Memory B cell (primary cell): Measurements from ENCODE around the gene TADA2A.

Experiments
- ATAC-seq: fragments of 150-1000 bp; cut with Tn5 transposase; 2 replicates; pipeline ENCODE4 v1.10.0; 2021; ENCODE audit warnings: low read depth, mild to moderate bottlenecking, moderate library complexity
- DNase-seq, 2 donors: peaks; one replicate each; pipeline ENCODE4 v3.0.0; 2022; ENCODE audit warnings: low spot score in 2 of 2
- H3K27ac Mint-ChIP-seq: one replicate; pipeline ENCODE4 v1.8.0; 2022; ENCODE audit warnings: mild to moderate bottlenecking, moderate library complexity, mixed read lengths
- H3K27me3 Mint-ChIP-seq: one replicate; pipeline ENCODE4 v1.8.0; 2022; ENCODE audit warnings: mixed read lengths
- H3K36me3 Mint-ChIP-seq: one replicate; pipeline ENCODE4 v1.8.0; 2022; ENCODE audit warnings: mild to moderate bottlenecking, mixed read lengths
- H3K4me1 Mint-ChIP-seq: one replicate; pipeline ENCODE4 v1.8.0; 2022; ENCODE audit warnings: mixed read lengths
- H3K4me3 Mint-ChIP-seq: one replicate; pipeline ENCODE4 v1.8.0; 2022; ENCODE audit warnings: mild to moderate bottlenecking, moderate library complexity, mixed read lengths
- H3K9me3 Mint-ChIP-seq: one replicate; pipeline ENCODE4 v1.8.0; 2022; ENCODE audit warnings: mixed read lengths

Gene TADA2A

DNA sequence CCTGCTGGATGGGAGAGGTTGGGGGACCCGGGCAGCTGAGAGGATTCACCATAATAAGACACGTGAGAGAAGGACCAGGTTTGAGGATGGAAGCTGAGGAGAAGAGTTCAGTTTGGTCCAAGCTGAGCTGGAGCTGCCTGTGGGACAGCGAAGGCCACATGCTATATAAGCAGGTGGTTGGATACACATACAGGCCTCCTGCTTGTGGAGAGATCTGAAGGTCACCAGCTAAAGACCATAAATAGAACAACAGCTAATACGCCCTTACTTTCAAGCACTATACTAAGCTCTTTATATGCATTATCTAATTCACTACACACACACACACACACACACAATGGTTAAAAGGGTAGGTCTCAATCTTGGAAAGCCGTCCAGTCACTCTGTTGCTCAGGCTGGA lies 115.1 kb downstream of the TADA2A start:
- DNase-seq, result no peak
- Mint-ChIP-seq H3K4me3 (no peak overlapping the region), H3K27me3 (no peaks in the 10 kb centered on the region), H3K9me3 (no peaks in the 10 kb centered on the region), H3K36me3 (peaks cover 30% of the 10 kb centered on the region), H3K27ac (peak overlapping the region; percentile 64), H3K4me1 (no peaks in the 10 kb centered on the region)
- ATAC-seq, result no peak

DNA sequence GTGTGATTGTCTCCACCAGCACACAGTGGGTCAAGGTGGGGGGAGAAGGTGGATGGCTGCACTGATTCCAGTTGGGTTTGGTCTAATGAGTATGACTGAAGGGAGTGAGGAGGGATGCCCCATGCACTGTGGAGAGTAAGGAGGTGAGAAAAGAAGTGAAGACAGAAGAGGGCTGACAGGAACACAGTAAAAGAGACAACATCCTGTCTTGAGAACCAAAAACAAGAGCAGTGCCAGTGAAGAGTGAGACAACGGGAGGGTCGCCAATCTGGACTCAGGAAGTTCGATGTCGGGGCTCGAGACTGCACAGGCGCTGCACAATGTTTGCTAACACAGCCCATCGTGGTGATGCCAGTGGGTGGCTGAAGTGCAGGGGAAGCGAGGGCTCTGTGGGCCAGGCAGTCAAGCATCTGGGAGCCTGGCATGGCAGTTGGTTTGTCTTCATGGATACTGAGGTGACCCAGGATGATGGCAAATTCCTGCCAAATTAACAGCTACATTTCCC lies 117.1 kb downstream of the TADA2A start:
- no peaks in the 10 kb centered on the region for H3K4me1 Mint-ChIP-seq
- no peak for ATAC-seq
- H3K9me3 Mint-ChIP-seq, result no peaks in the 10 kb centered on the region
- H3K36me3 Mint-ChIP-seq, result peaks cover 28% of the 10 kb centered on the region
- H3K4me3 Mint-ChIP-seq, result no peak overlapping the region
- H3K27ac Mint-ChIP-seq, result peak overlapping the region; percentile 67
- no peak for DNase-seq
- no peaks in the 10 kb centered on the region for H3K27me3 Mint-ChIP-seq

DNA sequence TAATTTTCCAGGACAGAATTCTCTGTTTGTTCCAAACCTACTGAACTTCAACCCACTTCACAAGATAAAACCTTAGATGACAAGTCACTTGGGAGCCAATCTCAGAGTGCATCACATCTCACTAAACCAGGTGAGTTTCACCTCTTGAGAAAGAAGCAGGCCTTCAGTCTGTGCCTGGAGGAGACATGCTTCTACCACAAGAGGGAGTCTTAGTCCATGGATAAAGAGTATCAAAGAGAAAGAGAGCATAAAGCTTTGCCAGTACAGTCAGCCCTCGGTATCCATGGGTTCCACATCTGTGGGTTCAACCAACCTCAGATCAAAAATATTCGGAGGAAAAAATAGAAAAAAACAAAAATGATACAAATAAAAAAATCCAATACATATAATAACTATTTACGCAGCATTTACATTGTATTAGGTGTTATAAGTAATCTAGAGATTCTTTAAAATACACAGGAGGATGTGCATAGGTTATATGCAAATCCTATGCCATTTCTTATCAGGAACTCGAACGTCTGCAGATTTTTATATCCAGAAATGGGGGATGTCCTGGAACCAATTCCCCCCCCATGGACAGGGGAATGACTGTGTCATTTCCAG lies 120.7 kb downstream of the TADA2A start:
- ATAC-seq (peak; percentile 74), DNase-seq (peak in 1 of 2 donors; percentile 11)
- Mint-ChIP-seq H3K9me3 (no peaks in the 10 kb centered on the region), H3K27me3 (no peaks in the 10 kb centered on the region), H3K4me1 (no peaks in the 10 kb centered on the region), H3K27ac (no peak overlapping the region), H3K36me3 (peaks cover 32% of the 10 kb centered on the region), H3K4me3 (no peak overlapping the region)
